Caki2 (cell line): ENCODE measurements around the gene NBPF26. TPM values are rescaled to one million over a fixed set of nuclear protein-coding genes. Genes with fewer than 3 reads are reported as not detected.
"Not testable (repeated sequence)": the region's sequence is repeated elsewhere in the genome, so short reads cannot be mapped to it uniquely, and the experiment has no call there.

Experiments used
- DNase-seq: peaks from one replicate; pipeline ENCODE4 v3.0.0-alpha.2; 2015; ENCODE audit warnings: low read depth
- in situ Hi-C: cut with HindIII; loops from 2 replicates; pipeline ENCODE4 v1.10.0; 2016; ENCODE audit warnings: low sequenced_read_pairs, low pct_unique_long_range_greater_than_20kb, mixed read lengths
- total RNA-seq: library from RNA; depleted of rRNA; stranded (reverse); fragments of >200 nt; shearing (Covaris generic); gene quantifications from 2 replicates; pipeline ENCODE4 v1.2.3, GENCODE V29; 2014; ENCODE audit warnings: low replicate concordance; rRNA removed

The NBPF26 gene
- total RNA-seq, 1 experiment from 2014 or later = 7.2 TPM

GRCh38 chr1:120849400-120850286, 125.9 kb downstream of the NBPF26 start:
- in situ Hi-C loops = not testable (repeated sequence)
- DNase-seq = peak; percentile 0

GRCh38 chr1:120850287-120850536, 126.5 kb downstream of the NBPF26 start:
- peak; percentile 77 for DNase-seq

GRCh38 chr1:120850537-120851421, 127.0 kb downstream of the NBPF26 start:
- in situ Hi-C loops = not testable (repeated sequence)

More at GRCh38 chr1:120850287-120850536, 126.5 kb downstream of the NBPF26 start:
- in situ Hi-C loops = not testable (repeated sequence)

GRCh38 chr1:120858144-120858543, 134.4 kb downstream of the NBPF26 start:
- in situ Hi-C loops, DNase-seq: not testable (repeated sequence)

More at GRCh38 chr1:120850537-120851421, 127.0 kb downstream of the NBPF26 start:
- DNase-seq = peak; percentile 97

GRCh38 chr1:120859615-120860234, 136.0 kb downstream of the NBPF26 start:
- in situ Hi-C loops = not testable (repeated sequence)

GRCh38 chr1:120878206-120878605, 154.5 kb downstream of the NBPF26 start:
- DNase-seq, in situ Hi-C loops: not testable (repeated sequence)

More at GRCh38 chr1:120859615-120860234, 136.0 kb downstream of the NBPF26 start:
- DNase-seq = not testable (repeated sequence)

GRCh38 chr1:120880056-120880455, 156.3 kb downstream of the NBPF26 start:
- in situ Hi-C loops = not testable (repeated sequence)

GRCh38 chr1:120881934-120882333, 158.2 kb downstream of the NBPF26 start:
- in situ Hi-C loops, DNase-seq: not testable (repeated sequence)

More at GRCh38 chr1:120880056-120880455, 156.3 kb downstream of the NBPF26 start:
- not testable (repeated sequence) for DNase-seq

Other genes starting within 250 kb of the NBPF26 start
- not detected in 2 replicates for gene PPIAL4A, start 165.8 kb downstream of the NBPF26 start, total RNA-seq